GM12874 (cell line): Measurements from ENCODE around the gene CIC.

ENCODE experiments used
- CTCF ChIP-seq: IDR thresholded peaks from 2 replicates; pipeline ENCODE4 v1.5.1; 2011; ENCODE audit warnings: low read depth, mild to moderate bottlenecking, control low read depth, low read length, moderate library complexity; ENCODE audit not compliant: insufficient read depth

The CIC gene

GRCh38 chr19:42250183-42250665, 18.8 kb upstream of the CIC start:
- no peak for TF ChIP-seq CTCF

- TF ChIP-seq CTCF, result no peak
Observed at GRCh38 chr19:42250666-42251531, 18.2 kb upstream of the CIC start.

- TF ChIP-seq CTCF, result no peak
Observed at GRCh38 chr19:42251572-42252358, 17.3 kb upstream of the CIC start.

GRCh38 chr19:42252365-42253244, 16.4 kb upstream of the CIC start:
- no peak for TF ChIP-seq CTCF

- no peak for TF ChIP-seq CTCF
Observed at GRCh38 chr19:42253245-42254088, 15.6 kb upstream of the CIC start.

GRCh38 chr19:42254089-42254849, 14.8 kb upstream of the CIC start:
- no peak for TF ChIP-seq CTCF
